Duodenal mucosa (tissue), 2 donors: Measurements from ENCODE around the gene C5orf52.
"Not testable (repeated sequence)": the region's sequence is repeated elsewhere in the genome, so short reads cannot be mapped to it uniquely, and the experiment has no call there.

Source experiments
- H3K27ac ChIP-seq: one replicate; pipeline ENCODE4 v1.7.0; 2013; ENCODE audit warnings: low read depth, low read length
- H3K27me3 ChIP-seq, 2 donors: one replicate each; pipeline ENCODE4 v1.7.0; 2013; ENCODE audit warnings: low read length in 2 of 2, control low read depth in 1 of 2; ENCODE audit not compliant: insufficient read depth in 2 of 2, control insufficient read depth in 1 of 2
- H3K36me3 ChIP-seq, 2 donors: one replicate each; pipeline ENCODE4 v1.7.0; 2013; ENCODE audit warnings: low read length in 2 of 2, control low read depth in 1 of 2; ENCODE audit not compliant: insufficient read depth in 2 of 2, control insufficient read depth in 1 of 2
- H3K4me1 ChIP-seq, 2 donors: one replicate each; pipeline ENCODE4 v1.7.0; 2013; ENCODE audit warnings: low read length in 2 of 2, control low read depth in 1 of 2; ENCODE audit not compliant: insufficient read depth in 2 of 2, control insufficient read depth in 1 of 2
- H3K4me3 ChIP-seq, 2 donors: one replicate each; pipeline ENCODE4 v1.7.0; 2013; ENCODE audit warnings: low read length in 2 of 2, low read depth in 1 of 2
- H3K9ac ChIP-seq, 2 donors: one replicate each; pipeline ENCODE4 v1.7.0; 2013; ENCODE audit warnings: low read length in 2 of 2, low read depth in 1 of 2
- H3K9me3 ChIP-seq, 2 donors: one replicate each; pipeline ENCODE4 v1.7.0; 2013; ENCODE audit warnings: low read length in 2 of 2, control low read depth in 1 of 2; ENCODE audit not compliant: control insufficient read depth in 1 of 2

Gene C5orf52

GRCh38 chr5:157721159-157721558, 49.8 kb downstream of the C5orf52 start:
- H3K9me3 ChIP-seq = no peaks in the 10 kb centered on the region
- H3K4me1 ChIP-seq = peaks cover 7 to 10% of the 10 kb centered on the region in 2 donors
- H3K4me3 ChIP-seq = no peak overlapping the region
- no peak overlapping the region for H3K27ac ChIP-seq
- no peak overlapping the region for H3K9ac ChIP-seq
- no peaks in the 10 kb centered on the region for H3K27me3 ChIP-seq
- H3K36me3 ChIP-seq = no peaks in the 10 kb centered on the region

GRCh38 chr5:157722895-157723294, 51.6 kb downstream of the C5orf52 start:
- not testable (repeated sequence) for H3K4me1 ChIP-seq, H3K27ac ChIP-seq, H3K9ac ChIP-seq, H3K36me3 ChIP-seq, H3K27me3 ChIP-seq, H3K4me3 ChIP-seq, H3K9me3 ChIP-seq

- not testable (repeated sequence) for H3K4me1 ChIP-seq, H3K27ac ChIP-seq, H3K36me3 ChIP-seq, H3K9me3 ChIP-seq, H3K4me3 ChIP-seq, H3K27me3 ChIP-seq, H3K9ac ChIP-seq
Measured at GRCh38 chr5:157726607-157727006, 55.3 kb downstream of the C5orf52 start.

GRCh38 chr5:157727858-157728257, 56.5 kb downstream of the C5orf52 start:
- H3K27me3 ChIP-seq, H3K36me3 ChIP-seq, H3K9ac ChIP-seq, H3K27ac ChIP-seq, H3K4me3 ChIP-seq, H3K4me1 ChIP-seq, H3K9me3 ChIP-seq: not testable (repeated sequence)
